Neural cell (in vitro differentiated cells): ENCODE measurements around the gene SH3BP4.

Source experiments
- EZH2 ChIP-seq: fragments of 200-600, 300-800 bp; shearing (Covaris generic), sonication (generic); IDR thresholded peaks from 2 replicates; pipeline ENCODE4 v1.6.1; 2014; ENCODE audit warnings: antibody characterized with exemption, low read length, borderline replicate concordance, mild to moderate bottlenecking; ENCODE audit not compliant: insufficient read depth, poor library complexity, severe bottlenecking
- MXI1 ChIP-seq: fragments of 450-650 bp; conservative IDR thresholded peaks from 2 replicates; pipeline ENCODE4 v1.6.1; 2014; ENCODE audit warnings: antibody characterized with exemption, mild to moderate bottlenecking; ENCODE audit not compliant: poor library complexity, severe bottlenecking
- RAD21 ChIP-seq: fragments of 450-650 bp; conservative IDR thresholded peaks from 2 replicates; pipeline ENCODE4 v1.6.1; 2014; ENCODE audit warnings: antibody characterized with exemption, mild to moderate bottlenecking, moderate library complexity
- TAF1 ChIP-seq: IDR thresholded peaks from 2 replicates; pipeline ENCODE4 v1.6.1; 2012; ENCODE audit warnings: low read depth
- TF ChIP-seq, protein P1 (sequence below): fragments of 450-650 bp; IDR thresholded peaks from 2 replicates; pipeline ENCODE4 v1.5.1; 2014; ENCODE audit warnings: antibody characterized with exemption, mild to moderate bottlenecking, moderate library complexity; ENCODE audit not compliant: poor library complexity, severe bottlenecking
- TF ChIP-seq, protein P2 (sequence below): IDR thresholded peaks from 2 replicates; pipeline ENCODE4 v1.6.1; 2012; ENCODE audit warnings: borderline replicate concordance

DNA sequence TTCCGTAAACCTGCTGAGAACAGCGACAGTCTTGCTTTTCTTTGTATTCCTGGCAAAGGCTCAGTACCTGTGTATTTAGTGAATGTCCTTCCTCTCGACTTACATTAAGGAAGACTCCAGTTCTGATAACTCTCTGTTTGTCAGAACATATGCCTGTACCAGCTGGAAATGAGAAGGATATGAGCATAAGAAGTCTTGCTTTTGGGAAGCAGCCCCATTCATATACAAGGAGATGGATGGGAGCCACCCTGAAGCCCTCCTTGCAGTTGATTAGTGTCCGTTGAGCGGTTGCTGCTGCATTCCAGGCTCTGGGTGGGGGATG lies 59.8 kb downstream of the SH3BP4 start:
- TF ChIP-seq EZH2 (no peak), TAF1 (no peak), RAD21 (no peak), MXI1 (no peak)
- TF ChIP-seq, protein P1, sequence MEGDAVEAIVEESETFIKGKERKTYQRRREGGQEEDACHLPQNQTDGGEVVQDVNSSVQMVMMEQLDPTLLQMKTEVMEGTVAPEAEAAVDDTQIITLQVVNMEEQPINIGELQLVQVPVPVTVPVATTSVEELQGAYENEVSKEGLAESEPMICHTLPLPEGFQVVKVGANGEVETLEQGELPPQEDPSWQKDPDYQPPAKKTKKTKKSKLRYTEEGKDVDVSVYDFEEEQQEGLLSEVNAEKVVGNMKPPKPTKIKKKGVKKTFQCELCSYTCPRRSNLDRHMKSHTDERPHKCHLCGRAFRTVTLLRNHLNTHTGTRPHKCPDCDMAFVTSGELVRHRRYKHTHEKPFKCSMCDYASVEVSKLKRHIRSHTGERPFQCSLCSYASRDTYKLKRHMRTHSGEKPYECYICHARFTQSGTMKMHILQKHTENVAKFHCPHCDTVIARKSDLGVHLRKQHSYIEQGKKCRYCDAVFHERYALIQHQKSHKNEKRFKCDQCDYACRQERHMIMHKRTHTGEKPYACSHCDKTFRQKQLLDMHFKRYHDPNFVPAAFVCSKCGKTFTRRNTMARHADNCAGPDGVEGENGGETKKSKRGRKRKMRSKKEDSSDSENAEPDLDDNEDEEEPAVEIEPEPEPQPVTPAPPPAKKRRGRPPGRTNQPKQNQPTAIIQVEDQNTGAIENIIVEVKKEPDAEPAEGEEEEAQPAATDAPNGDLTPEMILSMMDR, result no peak
- TF ChIP-seq, protein P2, sequence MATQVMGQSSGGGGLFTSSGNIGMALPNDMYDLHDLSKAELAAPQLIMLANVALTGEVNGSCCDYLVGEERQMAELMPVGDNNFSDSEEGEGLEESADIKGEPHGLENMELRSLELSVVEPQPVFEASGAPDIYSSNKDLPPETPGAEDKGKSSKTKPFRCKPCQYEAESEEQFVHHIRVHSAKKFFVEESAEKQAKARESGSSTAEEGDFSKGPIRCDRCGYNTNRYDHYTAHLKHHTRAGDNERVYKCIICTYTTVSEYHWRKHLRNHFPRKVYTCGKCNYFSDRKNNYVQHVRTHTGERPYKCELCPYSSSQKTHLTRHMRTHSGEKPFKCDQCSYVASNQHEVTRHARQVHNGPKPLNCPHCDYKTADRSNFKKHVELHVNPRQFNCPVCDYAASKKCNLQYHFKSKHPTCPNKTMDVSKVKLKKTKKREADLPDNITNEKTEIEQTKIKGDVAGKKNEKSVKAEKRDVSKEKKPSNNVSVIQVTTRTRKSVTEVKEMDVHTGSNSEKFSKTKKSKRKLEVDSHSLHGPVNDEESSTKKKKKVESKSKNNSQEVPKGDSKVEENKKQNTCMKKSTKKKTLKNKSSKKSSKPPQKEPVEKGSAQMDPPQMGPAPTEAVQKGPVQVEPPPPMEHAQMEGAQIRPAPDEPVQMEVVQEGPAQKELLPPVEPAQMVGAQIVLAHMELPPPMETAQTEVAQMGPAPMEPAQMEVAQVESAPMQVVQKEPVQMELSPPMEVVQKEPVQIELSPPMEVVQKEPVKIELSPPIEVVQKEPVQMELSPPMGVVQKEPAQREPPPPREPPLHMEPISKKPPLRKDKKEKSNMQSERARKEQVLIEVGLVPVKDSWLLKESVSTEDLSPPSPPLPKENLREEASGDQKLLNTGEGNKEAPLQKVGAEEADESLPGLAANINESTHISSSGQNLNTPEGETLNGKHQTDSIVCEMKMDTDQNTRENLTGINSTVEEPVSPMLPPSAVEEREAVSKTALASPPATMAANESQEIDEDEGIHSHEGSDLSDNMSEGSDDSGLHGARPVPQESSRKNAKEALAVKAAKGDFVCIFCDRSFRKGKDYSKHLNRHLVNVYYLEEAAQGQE, result no peak
